ENCODE measurements around the gene CKS2.

- TF ChIP-seq POLR2AphosphoS5 (IDR thresholded peaks at IDR 0.05; ENCODE audit: low read depth, low read length) (no peak), CTCF (IDR thresholded peaks at IDR 0.05) (no peak), TCF7L2 (IDR thresholded peaks at IDR 0.05; ENCODE audit: low read depth, low read length) (no peak)
Observed at GRCh38 chr9:89347651-89348050, 36.7 kb downstream of the CKS2 start.
